HepG2 (cell line): ENCODE data around the gene COL4A3. TPM values are rescaled to one million over a fixed set of nuclear protein-coding genes. Genes with fewer than 3 reads are reported as not detected.
A peak's percentile ranks its signal among the peaks of the same experiment; 100 is the strongest.

Experiments
- HOXD1 ChIP-seq: sonication (generic); formaldehyde crosslinking; IDR thresholded peaks from 2 replicates; pipeline ENCODE4 v1.5.0; 2020; ENCODE audit warnings: missing genetic modification reagents
- IRF2 ChIP-seq: IDR thresholded peaks from 2 replicates; pipeline ENCODE4 v1.6.1; 2018; ENCODE audit warnings: missing genetic modification reagents, missing compliant biosample characterization
- LBX2 ChIP-seq: sonication (generic); formaldehyde crosslinking; IDR thresholded peaks from 2 replicates; pipeline ENCODE4 v1.5.0; 2020; ENCODE audit warnings: missing genetic modification reagents, mild to moderate bottlenecking, borderline replicate concordance
- MEIS2 ChIP-seq: sonication (generic); formaldehyde crosslinking; IDR thresholded peaks from 2 replicates; pipeline ENCODE4 v1.9.0; 2021; ENCODE audit warnings: mild to moderate bottlenecking, missing genetic modification reagents
- MTF2 ChIP-seq: sonication (generic); formaldehyde crosslinking; IDR thresholded peaks from 2 replicates; pipeline ENCODE4 v1.5.0; 2020; ENCODE audit warnings: missing genetic modification reagents, borderline replicate concordance
- SRSF4 ChIP-seq: fragments of 200-400 bp; formaldehyde crosslinking; IDR thresholded peaks from one replicate; pipeline ENCODE4 v1.6.1; 2018; ENCODE audit warnings: mild to moderate bottlenecking, low read depth, low read length, moderate library complexity; ENCODE audit not compliant: poor library complexity, severe bottlenecking
- STAG1 ChIP-seq: sonication (generic); formaldehyde crosslinking; IDR thresholded peaks from 2 replicates; pipeline ENCODE4 v1.4.0; 2020; ENCODE audit warnings: missing genetic modification reagents
- THAP7 ChIP-seq: sonication (generic); formaldehyde crosslinking; IDR thresholded peaks from 2 replicates; pipeline ENCODE4 v1.8.1; 2023; ENCODE audit warnings: mild to moderate bottlenecking, missing genetic modification reagents
- THAP8 ChIP-seq: sonication (generic); formaldehyde crosslinking; IDR thresholded peaks from 2 replicates; pipeline ENCODE4 v1.5.1; 2020; ENCODE audit warnings: missing genetic modification reagents, mild to moderate bottlenecking, borderline replicate concordance
- TIGD3 ChIP-seq: sonication (generic); formaldehyde crosslinking; IDR thresholded peaks from 2 replicates; pipeline ENCODE4 v1.5.1; 2020; ENCODE audit warnings: mild to moderate bottlenecking, missing genetic modification reagents, borderline replicate concordance
- WIZ ChIP-seq: sonication (generic); formaldehyde crosslinking; IDR thresholded peaks from 2 replicates; pipeline ENCODE4 v1.5.1; 2020; ENCODE audit warnings: mild to moderate bottlenecking, missing genetic modification reagents
- ZBED4 ChIP-seq: sonication (generic); formaldehyde crosslinking; IDR thresholded peaks from 2 replicates; pipeline ENCODE4 v1.4.0; 2020; ENCODE audit warnings: missing genetic modification reagents, borderline replicate concordance
- ZNF124 ChIP-seq: sonication (generic); formaldehyde crosslinking; IDR thresholded peaks from 2 replicates; pipeline ENCODE4 v1.4.0; 2020; ENCODE audit warnings: missing genetic modification reagents
- ZNF225 ChIP-seq: sonication (generic); formaldehyde crosslinking; IDR thresholded peaks from 2 replicates; pipeline ENCODE4 v1.4.0; 2020; ENCODE audit warnings: mild to moderate bottlenecking, missing genetic modification reagents
- ZNF253 ChIP-seq: sonication (generic); formaldehyde crosslinking; IDR thresholded peaks from 2 replicates; pipeline ENCODE4 v1.8.0; 2022; ENCODE audit warnings: mild to moderate bottlenecking, missing genetic modification reagents, borderline replicate concordance
- ZNF496 ChIP-seq: sonication (generic); formaldehyde crosslinking; IDR thresholded peaks from 2 replicates; pipeline ENCODE4 v1.8.1; 2023; ENCODE audit warnings: mild to moderate bottlenecking, moderate library complexity, missing genetic modification reagents; ENCODE audit not compliant: insufficient replicate concordance
- ZNF770 ChIP-seq: sonication (generic); formaldehyde crosslinking; IDR thresholded peaks from 2 replicates; pipeline ENCODE4 v1.5.0; 2020; ENCODE audit warnings: mild to moderate bottlenecking, missing genetic modification reagents
- ZSCAN12 ChIP-seq: sonication (generic); formaldehyde crosslinking; IDR thresholded peaks from 2 replicates; pipeline ENCODE4 v1.9.0; 2021; ENCODE audit warnings: mild to moderate bottlenecking, missing genetic modification reagents
- ZSCAN29 ChIP-seq: sonication (generic); formaldehyde crosslinking; conservative IDR thresholded peaks from 2 replicates; pipeline ENCODE4 v1.4.0; 2020; ENCODE audit warnings: mild to moderate bottlenecking, missing genetic modification reagents
- polyA plus RNA-seq, 8 experiments: library from polyadenylated mRNA; depleted of rRNA in 3 of 8; stranded (reverse) in 7 of 8; unstranded in 1 of 8; fragments of >200 nt; fragmentation: Illumina TruSeq in 4 of 8; extraction: Trizol in 4 of 8; gene quantifications; 2 replicates each; pipeline versions ENCODE4 v1.2.1 to v1.2.3, GENCODE V29; 2011 to 2016; ENCODE audit warnings: low read depth in 4 of 8, missing spikeins in 1 of 8, mixed read lengths in 1 of 8; ENCODE audit not compliant: insufficient read depth in 1 of 8
- total RNA-seq, 5 experiments: library from RNA; depleted of rRNA; stranded (reverse); fragments of >200 nt; fragmentation: Illumina TruSeq; extraction: Trizol; gene quantifications; 2 replicates each; pipeline ENCODE4 v1.2.3, GENCODE V29; 2016; ENCODE audit warnings: low read depth in 1 of 5

COL4A3 gene
- total and polyA plus RNA-seq, 2 of the 13 experiments (the other 11 are each of a cell fraction or from before 2014, with no cell fraction given): 0.02 TPM; not detected in 1

GRCh38 chr2:227324995-227325838, 160.8 kb downstream of the COL4A3 start, which contains the start of gene MFF (continued):
- TF ChIP-seq THAP7 (CRISPR knock-in tag) (peak; percentile 97), ZSCAN12 (peak; percentile 92; the same call in 1 of the 2 replicates), MEIS2 (CRISPR knock-in tag) (peak; percentile 94), STAG1 (CRISPR knock-in tag) (peak; percentile 49), WIZ (CRISPR knock-in tag) (peak; percentile 96; the same call in 1 of the 2 replicates), MTF2 (CRISPR knock-in tag) (peak; percentile 90; the same call in 1 of the 2 replicates), ZNF253 (CRISPR knock-in tag) (peak; percentile 97), ZNF124 (CRISPR knock-in tag) (peak; percentile 94), HOXD1 (CRISPR knock-in tag) (peak; percentile 94), ZNF225 (peak; percentile 97), SRSF4 (no peak), IRF2 (peak; percentile 98), ZBED4 (CRISPR knock-in tag) (peak; percentile 90), THAP8 (no peak; the same call in none of the 2 replicates), TIGD3 (CRISPR knock-in tag) (peak; percentile 84; the same call in 1 of the 2 replicates), ZNF496 (CRISPR knock-in tag) (no peak), ZNF770 (CRISPR knock-in tag) (peak; percentile 72; the same call in 1 of the 2 replicates), LBX2 (peak; percentile 97; the same call in 1 of the 2 replicates), ZSCAN29 (CRISPR knock-in tag) (peak; percentile 93)
